Thymus (tissue), 11 donors: ENCODE measurements around the gene BBOX1. TPM values are rescaled to one million over a fixed set of nuclear protein-coding genes. Genes with fewer than 3 reads are reported as not detected.
"Not testable (repeated sequence)": the region's sequence is repeated elsewhere in the genome, so short reads cannot be mapped to it uniquely, and the experiment has no call there.

Source experiments
- DNase-seq, 9 donors: peaks; one replicate each; pipeline ENCODE4 v3.0.0-alpha.2; 2013; ENCODE audit warnings: low spot score in 9 of 9, low read depth in 6 of 9, missing footprints in 1 of 9
- H3K27ac ChIP-seq, 2 donors: one replicate each; pipeline ENCODE4 v1.5.1; 2013; ENCODE audit warnings: control low read depth in 1 of 2, low read depth in 1 of 2, low read length in 1 of 2, mild to moderate bottlenecking in 1 of 2, moderate library complexity in 1 of 2
- H3K27me3 ChIP-seq, 2 donors: one replicate each; pipeline ENCODE4 v1.5.1; 2013; ENCODE audit warnings: low read length in 1 of 2; ENCODE audit not compliant: control insufficient read depth in 2 of 2, insufficient read depth in 1 of 2
- H3K36me3 ChIP-seq, 2 donors: one replicate each; pipeline ENCODE4 v1.5.1; 2013; ENCODE audit warnings: low read length in 1 of 2, mild to moderate bottlenecking in 1 of 2, moderate library complexity in 1 of 2; ENCODE audit not compliant: control insufficient read depth in 2 of 2, insufficient read depth in 2 of 2
- H3K4me1 ChIP-seq, 2 donors: one replicate each; pipeline ENCODE4 v1.5.1; 2013; ENCODE audit warnings: low read length in 2 of 2; ENCODE audit not compliant: control insufficient read depth in 2 of 2, insufficient read depth in 2 of 2
- H3K4me3 ChIP-seq, 2 donors: one replicate each; pipeline ENCODE4 v1.5.1; 2013; ENCODE audit warnings: low read length in 2 of 2, control low read depth in 1 of 2, mild to moderate bottlenecking in 1 of 2
- H3K9me3 ChIP-seq, 2 donors: one replicate each; pipeline ENCODE4 v1.5.1; 2013; ENCODE audit warnings: low read length in 1 of 2, mild to moderate bottlenecking in 1 of 2; ENCODE audit not compliant: control insufficient read depth in 2 of 2, insufficient read depth in 1 of 2
- WGBS: extraction: QIAGEN DNeasy Blood & Tissue Kit; methylation state at CpG from one replicate; pipeline ENCODE4 v1.1.7; 2013; 5-methylcytosine and 5-hydroxymethylcytosine counted together
- polyA plus RNA-seq: library from polyadenylated mRNA; stranded (reverse); fragments of 200-250 nt; gene quantifications from one replicate; pipeline ENCODE4 v1.2.3, GENCODE V29; 2013
- total RNA-seq: library from RNA; stranded (reverse); fragments of 120-200 nt; gene quantifications from one replicate; pipeline ENCODE4 v1.2.4, GENCODE V29; 2013
- donor health status: healthy.

The BBOX1 gene
- total and polyA plus RNA-seq, 2 donors: 0.42 to 8.5 TPM

DNA sequence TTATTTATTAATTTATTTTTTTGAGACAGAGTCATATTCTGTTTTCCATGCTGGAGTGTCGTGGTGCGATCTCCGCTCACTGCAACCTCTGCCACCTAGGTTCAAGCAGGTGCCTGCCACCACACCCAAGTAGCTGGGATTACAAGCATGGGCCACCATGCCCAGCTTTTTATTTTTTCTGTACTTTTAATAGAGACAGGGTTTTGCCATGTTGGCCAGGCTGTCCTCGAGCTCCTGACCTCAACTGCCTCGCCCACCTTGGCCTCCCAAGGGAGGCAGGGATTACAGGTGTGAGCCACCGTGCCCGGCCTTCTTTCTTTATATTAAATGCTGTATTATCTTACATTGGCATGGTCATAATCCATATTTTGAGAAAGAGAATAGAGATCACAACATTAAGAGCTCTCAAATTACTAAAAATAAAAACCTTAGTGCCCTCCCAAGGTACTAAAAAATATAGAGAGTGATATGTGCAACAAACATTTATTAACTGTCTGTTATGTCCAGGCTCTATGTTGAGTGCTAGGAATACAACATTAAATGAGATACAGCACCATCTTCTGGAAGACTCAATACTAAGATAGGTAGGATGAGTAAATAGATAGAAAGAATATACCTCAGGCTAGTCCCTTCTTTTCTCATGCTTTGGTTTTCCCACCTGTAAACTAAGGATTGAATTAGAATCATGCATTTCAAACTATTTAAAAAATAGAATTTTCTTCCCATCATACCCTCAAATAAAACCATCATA lies 84.1 kb downstream of the BBOX1 start:
- Histone ChIP-seq H3K4me1 (no peaks in the 10 kb centered on the region), H3K4me3 (no peak overlapping the region), H3K27ac (no peak overlapping the region), H3K9me3 (no peaks in the 10 kb centered on the region), H3K27me3 (no peaks in the 10 kb centered on the region), H3K36me3 (no peaks in the 10 kb centered on the region)
- DNase-seq: no peak
- 95% methylated on average over 7 of the region's 7 CpGs for WGBS

DNA sequence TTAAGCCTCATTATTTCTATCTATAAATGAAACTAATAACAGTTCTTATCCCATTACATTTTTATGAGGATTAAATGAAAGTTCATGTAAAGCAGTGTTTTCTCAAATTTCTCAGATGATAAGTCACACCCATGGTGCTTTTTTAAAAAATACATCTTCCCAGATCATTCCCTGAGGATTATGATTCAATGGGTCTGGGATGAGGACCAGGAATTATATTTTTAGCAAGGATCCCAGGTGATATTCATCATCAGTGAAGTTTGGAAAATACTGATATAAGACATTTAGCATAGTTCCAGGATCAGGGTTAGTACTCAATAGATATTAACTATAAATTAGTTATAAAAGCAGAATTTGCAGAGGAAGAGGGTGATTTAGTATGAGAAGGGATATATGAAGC lies 89.1 kb downstream of the BBOX1 start:
- Histone ChIP-seq H3K4me1 (no peaks in the 10 kb centered on the region), H3K9me3 (peaks cover 0 to 9% of the 10 kb centered on the region in 2 donors), H3K27ac (no peak overlapping the region), H3K27me3 (no peaks in the 10 kb centered on the region), H3K4me3 (no peak overlapping the region), H3K36me3 (no peaks in the 10 kb centered on the region)
- no peak for DNase-seq

DNA sequence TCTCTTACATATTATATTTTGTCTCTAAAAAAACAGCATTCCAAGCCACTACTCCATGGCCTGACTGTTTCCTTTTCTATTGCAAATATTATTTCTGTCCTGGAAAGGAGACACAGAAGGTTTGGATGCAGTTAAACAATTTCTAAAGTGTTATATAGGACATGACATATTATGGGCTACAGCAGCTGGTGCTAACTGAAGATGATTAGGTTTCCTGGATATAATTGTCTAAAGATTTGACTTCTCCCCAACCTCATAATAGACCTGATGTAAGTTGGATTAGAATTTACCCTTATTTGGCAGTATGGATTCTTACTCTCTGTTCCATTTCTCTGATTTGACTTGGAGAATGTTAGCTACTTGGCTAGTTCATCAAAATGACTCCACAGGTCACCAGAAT lies 90.2 kb downstream of the BBOX1 start:
- peaks cover 0 to 12% of the 10 kb centered on the region in 2 donors for H3K9me3 ChIP-seq
- no peaks in the 10 kb centered on the region for H3K36me3 ChIP-seq
- no peaks in the 10 kb centered on the region for H3K4me1 ChIP-seq
- H3K27me3 ChIP-seq: no peaks in the 10 kb centered on the region
- H3K27ac ChIP-seq: no peak overlapping the region
- no peak overlapping the region for H3K4me3 ChIP-seq
- no peak for DNase-seq

DNA sequence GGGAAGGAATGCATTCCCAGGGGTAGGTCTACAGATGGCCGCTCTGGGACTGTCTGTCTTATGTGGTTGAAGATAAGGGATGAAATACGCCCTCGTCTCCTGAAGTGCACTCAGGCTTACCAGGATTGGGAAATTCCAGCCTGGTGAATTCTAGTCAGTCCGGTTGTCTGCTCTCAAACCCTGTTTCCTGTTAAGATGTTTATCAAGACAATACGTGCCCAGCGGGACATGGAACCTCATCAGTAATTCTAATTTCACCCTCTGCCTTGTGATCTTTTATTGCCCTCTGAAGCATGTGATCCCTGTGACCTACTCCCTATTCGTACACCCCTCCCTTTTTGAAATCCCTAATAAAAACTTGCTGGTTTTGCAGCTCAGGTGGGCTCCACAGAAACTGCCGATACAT lies 95.3 kb downstream of the BBOX1 start:
- not testable (repeated sequence) for H3K36me3 ChIP-seq, H3K27me3 ChIP-seq, H3K4me1 ChIP-seq, H3K27ac ChIP-seq, DNase-seq, H3K4me3 ChIP-seq
- WGBS: 93% methylated on average over 8 of the region's 8 CpGs
- peaks cover 0 to 13% of the 10 kb centered on the region in 2 donors for H3K9me3 ChIP-seq

DNA sequence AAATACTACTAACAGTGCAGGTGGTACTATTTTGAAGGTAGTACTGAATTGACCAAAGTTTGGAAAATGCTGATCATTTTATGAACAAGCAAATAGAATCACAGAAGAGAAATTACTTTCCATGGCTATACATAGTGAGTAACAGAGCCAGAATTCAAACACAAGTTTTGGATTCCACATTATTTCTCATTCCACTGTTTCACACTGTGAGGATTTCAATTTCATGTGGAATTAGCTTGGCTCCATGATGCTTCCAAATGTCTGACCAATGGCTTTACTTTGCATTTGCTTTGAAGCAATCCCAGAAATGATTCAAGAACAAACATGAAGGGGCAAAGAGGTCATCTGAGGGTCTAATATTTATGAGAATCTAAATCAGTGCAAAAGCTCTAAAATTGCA lies 98.1 kb downstream of the BBOX1 start:
- Histone ChIP-seq H3K27me3 (no peaks in the 10 kb centered on the region), H3K36me3 (no peaks in the 10 kb centered on the region), H3K9me3 (peaks cover 0 to 4% of the 10 kb centered on the region in 2 donors), H3K4me3 (no peak overlapping the region), H3K4me1 (no peaks in the 10 kb centered on the region), H3K27ac (no peak overlapping the region)
- DNase-seq: no peak

DNA sequence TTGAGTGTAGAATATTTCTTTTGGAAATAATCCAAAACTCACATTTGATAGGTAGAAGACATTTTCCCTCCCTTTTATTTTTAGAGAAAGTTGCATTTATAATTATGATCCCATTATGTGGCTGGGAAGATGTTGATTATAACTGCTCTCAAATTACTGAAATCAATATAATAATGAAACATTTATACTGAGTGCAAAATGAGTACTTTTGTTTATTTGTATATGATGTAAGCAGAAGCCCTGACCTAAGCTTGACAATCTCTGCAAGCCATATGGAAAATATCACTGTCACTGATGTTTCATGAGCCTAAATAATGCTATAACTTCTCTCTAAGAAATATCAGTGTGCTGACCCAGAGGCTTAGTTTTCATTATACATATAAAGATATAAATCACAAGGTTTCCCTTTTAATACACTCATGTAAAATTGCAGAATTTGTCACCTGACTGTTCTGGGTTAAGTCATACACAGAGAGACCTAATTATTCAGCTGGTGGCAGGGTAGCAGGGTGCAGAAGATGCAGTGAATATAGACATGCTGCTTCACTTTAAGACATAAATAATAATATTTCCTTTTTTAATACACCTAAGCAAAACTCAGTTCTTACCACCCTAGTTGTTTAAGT lies 99.2 kb downstream of the BBOX1 start:
- H3K4me1 ChIP-seq: no peaks in the 10 kb centered on the region
- peaks cover 0 to 4% of the 10 kb centered on the region in 2 donors for H3K9me3 ChIP-seq
- H3K4me3 ChIP-seq: no peak overlapping the region
- DNase-seq: no peak
- no peaks in the 10 kb centered on the region for H3K36me3 ChIP-seq
- no peaks in the 10 kb centered on the region for H3K27me3 ChIP-seq
- no peak overlapping the region for H3K27ac ChIP-seq

DNA sequence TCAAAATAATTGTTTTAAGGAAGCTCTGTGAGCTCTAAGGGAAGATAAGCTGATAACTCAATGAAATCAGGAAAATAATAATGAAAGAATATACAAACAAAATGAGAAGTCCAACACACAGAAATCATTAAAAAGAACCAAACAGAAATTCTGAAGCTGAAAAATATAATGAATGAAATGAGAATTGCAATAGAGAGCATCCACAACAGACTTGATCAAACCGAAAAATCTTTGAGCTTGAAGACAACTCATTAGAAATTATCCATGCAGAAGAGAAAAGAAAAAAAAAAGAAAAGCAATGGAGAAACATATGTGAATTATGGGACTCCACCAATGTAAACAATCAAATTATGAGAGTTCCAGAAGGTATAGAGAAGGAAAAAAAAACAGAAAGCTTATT lies 101.0 kb downstream of the BBOX1 start:
- Histone ChIP-seq H3K4me1 (no peaks in the 10 kb centered on the region), H3K36me3 (no peaks in the 10 kb centered on the region), H3K27ac (no peak overlapping the region), H3K9me3 (no peaks in the 10 kb centered on the region), H3K4me3 (no peak overlapping the region), H3K27me3 (no peaks in the 10 kb centered on the region)
- no peak for DNase-seq
- 97% methylated on average over 1 of the region's 1 CpG for WGBS

DNA sequence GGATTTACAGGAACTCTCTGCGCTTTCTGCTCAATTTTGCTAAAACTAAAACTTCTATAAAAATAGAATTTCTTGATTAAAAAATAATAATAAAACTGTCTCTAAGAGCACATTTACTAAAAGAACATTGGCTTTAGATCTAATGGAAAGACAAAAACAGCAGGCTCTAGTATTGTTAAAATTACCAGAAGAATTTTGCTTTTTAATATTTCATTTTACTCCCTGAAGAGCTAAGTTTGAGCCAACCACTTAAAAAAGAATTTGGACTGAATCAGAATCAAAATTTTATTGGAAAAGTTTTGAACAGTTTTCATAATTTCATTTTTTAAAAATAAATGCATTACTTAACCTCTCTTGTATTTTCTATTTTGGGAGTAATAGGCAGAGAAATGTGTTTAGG lies 107.3 kb downstream of the BBOX1 start:
- H3K4me1 ChIP-seq: no peaks in the 10 kb centered on the region
- no peak for DNase-seq
- no peaks in the 10 kb centered on the region for H3K36me3 ChIP-seq
- no peak overlapping the region for H3K27ac ChIP-seq
- H3K27me3 ChIP-seq: no peaks in the 10 kb centered on the region
- no peak overlapping the region for H3K4me3 ChIP-seq
- 93% methylated on average over 1 of the region's 1 CpG for WGBS
- no peaks in the 10 kb centered on the region for H3K9me3 ChIP-seq

DNA sequence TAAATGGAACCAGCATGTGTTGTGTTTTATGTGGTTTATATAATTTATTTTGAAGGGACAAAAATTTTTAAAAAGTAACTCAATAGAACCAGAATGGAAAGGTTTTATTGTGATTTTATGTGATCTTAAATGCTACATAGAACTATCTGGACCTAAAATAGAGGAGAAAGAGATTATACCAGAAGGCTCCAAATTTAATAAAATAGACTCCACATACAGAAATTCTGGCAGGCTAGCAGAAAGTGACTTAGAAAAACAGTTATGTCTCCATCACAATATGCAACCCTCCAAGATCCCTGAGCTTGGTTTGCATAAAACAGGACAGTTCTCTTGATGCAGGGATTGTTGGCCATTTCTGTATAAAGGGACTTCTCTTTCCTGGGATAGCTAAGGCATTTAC lies 107.9 kb downstream of the BBOX1 start:
- Histone ChIP-seq H3K4me3 (no peak overlapping the region), H3K4me1 (no peaks in the 10 kb centered on the region), H3K9me3 (no peaks in the 10 kb centered on the region), H3K27me3 (no peaks in the 10 kb centered on the region), H3K36me3 (no peaks in the 10 kb centered on the region), H3K27ac (no peak overlapping the region)
- no peak for DNase-seq
